NCI-H2196 (cell line): Measurements from ENCODE around the gene TMED8.

Source experiments
- DNase-seq: peaks from one replicate; lab custom pipeline; 2025; ENCODE audit not compliant: unreplicated experiment; lab: John Stamatoyannopoulos, UW

TMED8 gene

GRCh38 chr14:77302926-77303325 lies 74.0 kb downstream of the TMED8 start:
- peak; percentile 19 for DNase-seq

GRCh38 chr14:77301103-77301502 lies 75.8 kb downstream of the TMED8 start:
- DNase-seq, result peak; percentile 73

- no peak for DNase-seq
These were observed 77.1 kb downstream of the TMED8 start for GRCh38 chr14:77299771-77300170.

- DNase-seq, result no peak
These were observed 80.0 kb downstream of the TMED8 start for GRCh38 chr14:77296906-77297305.

DNA sequence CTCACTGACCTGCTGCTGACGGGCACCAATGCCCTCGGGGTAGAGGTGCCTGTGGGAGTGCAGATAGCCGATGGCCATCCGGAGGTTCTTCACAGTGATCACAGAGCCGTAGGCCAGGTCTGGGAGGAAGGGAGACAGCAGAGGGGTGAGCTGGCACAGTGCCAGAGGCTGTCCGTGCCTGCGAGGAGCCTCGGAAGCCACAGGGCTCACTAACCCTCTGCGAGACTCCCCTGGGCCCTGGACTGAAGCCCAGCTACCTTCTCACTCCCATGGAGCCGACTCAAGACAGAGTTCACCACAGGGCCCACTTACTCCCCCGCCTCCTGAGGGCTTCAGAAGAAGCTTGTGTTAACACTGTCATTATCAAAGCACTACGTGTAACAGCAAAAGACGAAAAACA lies 80.7 kb downstream of the TMED8 start:
- no peak for DNase-seq

- DNase-seq, result no peak
These were observed 86.2 kb downstream of the TMED8 start for GRCh38 chr14:77290705-77291104.

DNA sequence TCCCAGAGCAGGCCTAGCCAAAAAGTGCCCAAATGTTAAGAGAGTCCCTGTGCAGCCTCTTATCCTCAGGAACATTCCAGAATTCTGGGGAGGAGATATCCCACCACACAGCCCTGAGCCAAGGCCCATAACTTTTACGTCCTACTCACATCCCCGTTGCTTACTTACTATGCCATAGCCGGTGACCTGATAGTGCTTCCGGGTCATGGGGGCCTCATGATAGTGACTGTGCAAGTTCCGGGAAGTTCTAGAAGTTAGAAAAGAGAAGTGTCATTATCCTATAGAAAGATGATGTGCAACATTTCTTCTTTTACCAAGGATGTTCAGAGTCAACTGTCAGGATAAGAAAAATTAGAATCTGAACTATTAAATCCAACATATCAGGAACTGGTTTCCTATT lies 90.3 kb downstream of the TMED8 start:
- DNase-seq, result no peak
